Right lobe of liver (tissue), 4 donors: ENCODE results near the gene PRR5L.

Experiments used
- POLR2A ChIP-seq: fragments of 450-650 bp; IDR thresholded peaks from one replicate; pipeline ENCODE4 v1.6.1; 2017; ENCODE audit warnings: antibody characterized with exemption, mild to moderate bottlenecking
- TF ChIP-seq, protein P1 (sequence below), 4 donors: fragments of 200-600 bp in 3 of 4; fragments of 450-650 bp in 1 of 4; IDR thresholded peaks; one replicate each; pipeline versions ENCODE4 v1.5.1 to v1.8.0; 2016 to 2022; ENCODE audit warnings: antibody characterized with exemption in 4 of 4, mild to moderate bottlenecking in 2 of 4
- donor health status: DM: no; HTN: no; CAD: no.
- donor health status: DM: no; HTN: no; CAD: no.
- donor health status: DM: no; HTN: yes; CAD: no.

DNA sequence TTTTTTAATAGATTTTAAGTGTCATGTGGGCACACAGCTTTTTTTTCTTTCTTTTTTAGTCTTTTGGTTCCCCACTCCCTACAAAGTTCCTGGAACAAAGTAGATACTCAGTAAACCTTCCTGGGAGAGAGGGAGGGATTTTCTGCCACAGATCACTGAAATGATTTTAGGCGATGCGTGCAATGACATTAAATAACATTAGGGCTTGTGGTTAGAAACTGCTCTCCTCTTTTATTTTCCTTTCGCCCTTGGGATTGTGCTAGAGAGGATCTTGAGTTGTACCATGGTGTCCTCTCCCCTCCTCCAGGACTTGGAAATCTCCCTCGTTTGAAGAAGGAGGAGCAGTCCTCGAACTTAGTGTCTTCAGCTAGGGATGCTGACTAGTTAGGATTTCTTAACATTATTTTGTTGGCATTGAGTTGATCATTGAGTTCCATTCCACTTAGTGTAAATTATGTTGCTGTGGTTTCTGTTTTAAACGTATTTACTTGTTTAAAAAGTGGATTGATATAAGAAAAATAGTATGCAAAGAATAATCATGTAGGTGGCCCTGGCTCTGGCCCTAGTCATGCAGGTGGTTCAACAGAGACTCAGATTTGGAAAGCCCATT is 125.6 kb downstream of the PRR5L start:
- TF ChIP-seq, protein P1, sequence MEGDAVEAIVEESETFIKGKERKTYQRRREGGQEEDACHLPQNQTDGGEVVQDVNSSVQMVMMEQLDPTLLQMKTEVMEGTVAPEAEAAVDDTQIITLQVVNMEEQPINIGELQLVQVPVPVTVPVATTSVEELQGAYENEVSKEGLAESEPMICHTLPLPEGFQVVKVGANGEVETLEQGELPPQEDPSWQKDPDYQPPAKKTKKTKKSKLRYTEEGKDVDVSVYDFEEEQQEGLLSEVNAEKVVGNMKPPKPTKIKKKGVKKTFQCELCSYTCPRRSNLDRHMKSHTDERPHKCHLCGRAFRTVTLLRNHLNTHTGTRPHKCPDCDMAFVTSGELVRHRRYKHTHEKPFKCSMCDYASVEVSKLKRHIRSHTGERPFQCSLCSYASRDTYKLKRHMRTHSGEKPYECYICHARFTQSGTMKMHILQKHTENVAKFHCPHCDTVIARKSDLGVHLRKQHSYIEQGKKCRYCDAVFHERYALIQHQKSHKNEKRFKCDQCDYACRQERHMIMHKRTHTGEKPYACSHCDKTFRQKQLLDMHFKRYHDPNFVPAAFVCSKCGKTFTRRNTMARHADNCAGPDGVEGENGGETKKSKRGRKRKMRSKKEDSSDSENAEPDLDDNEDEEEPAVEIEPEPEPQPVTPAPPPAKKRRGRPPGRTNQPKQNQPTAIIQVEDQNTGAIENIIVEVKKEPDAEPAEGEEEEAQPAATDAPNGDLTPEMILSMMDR (IDR thresholded peaks at IDR 0.05), result no peak
- no peak for TF ChIP-seq POLR2A
